Posterior vena cava (tissue), 2 donors: Measurements from ENCODE around the gene AHSG. TPM values are rescaled to one million over a fixed set of nuclear protein-coding genes. Genes with fewer than 3 reads are reported as not detected.
"Not testable (repeated sequence)": the region's sequence is repeated elsewhere in the genome, so short reads cannot be mapped to it uniquely, and the experiment has no call there.

ENCODE experiments used
- DNase-seq: peaks from one replicate; pipeline ENCODE4 v3.0.0-alpha.2; 2020; ENCODE audit warnings: low spot score
- intact Hi-C, 2 donors: fragments of 100-400 bp; cut with DNase I; formaldehyde crosslinking; loops; one replicate each; pipeline versions ENCODE4 v1.14.1 to v1.14.2; 2022 to 2023
- total RNA-seq, 2 donors: library from RNA; stranded (reverse); fragmentation: NEBNext Ultra II Directional; extraction: Animal tissue kit (Norgen Biotek cat#: 25700); gene quantifications; one replicate each; pipeline ENCODE4 v1.2.1, GENCODE V29; 2021
- donor health status: DM: yes; HTN: yes; CAD: no.
- donor health status: DM: yes; HTN: yes; CAD: no.

Gene AHSG
- total RNA-seq, 2 donors from 2014 or later = not detected

DNA sequence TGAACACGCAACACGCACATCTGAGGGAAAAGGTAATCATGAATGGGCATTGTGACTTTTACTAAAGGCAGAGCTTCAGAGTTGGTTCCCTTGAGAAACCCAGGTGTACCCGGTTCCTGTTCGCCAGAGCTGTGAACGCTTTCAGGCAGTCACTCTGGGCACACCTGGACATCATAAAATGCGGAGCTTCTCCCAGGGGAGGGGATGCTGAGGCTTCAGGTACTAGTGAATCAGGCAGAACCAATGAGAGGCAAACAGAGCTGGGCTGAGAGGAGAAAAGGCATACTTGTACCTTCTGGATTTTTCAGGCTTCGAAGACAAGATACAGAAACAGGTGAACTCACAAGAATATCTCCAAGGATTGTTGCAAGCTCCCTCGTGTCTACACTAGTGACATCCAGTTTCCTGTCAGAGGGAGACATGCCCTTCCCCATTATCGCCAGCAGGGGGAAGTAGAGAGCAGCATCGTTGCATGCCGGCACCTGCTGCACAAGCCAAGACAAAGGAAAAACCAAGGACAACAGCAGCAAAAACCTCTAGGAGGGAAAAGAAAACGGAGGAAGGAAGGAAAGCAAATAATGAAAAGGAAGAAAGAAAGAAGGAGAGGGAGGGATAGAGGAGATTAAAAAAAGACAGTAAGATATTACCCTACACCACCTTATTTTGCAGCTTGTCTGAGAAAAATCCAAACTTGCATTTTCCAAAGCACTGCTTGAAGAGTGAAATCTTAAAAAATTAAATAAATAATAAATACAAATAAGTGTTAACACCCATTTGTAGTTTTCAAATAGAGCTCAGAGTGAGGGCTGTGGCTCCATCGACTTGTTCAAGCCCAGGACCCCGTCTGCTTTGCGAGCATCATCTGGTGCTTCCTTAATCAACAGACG is 2.0 kb downstream of the AHSG start:
- intact Hi-C loops = loop anchor here (5.0 to 10.0 kb wide), 2 partner anchors 202 to 210 kb away; no protein-coding TSS in a partner anchor
- DNase-seq = peak; percentile 87

DNA sequence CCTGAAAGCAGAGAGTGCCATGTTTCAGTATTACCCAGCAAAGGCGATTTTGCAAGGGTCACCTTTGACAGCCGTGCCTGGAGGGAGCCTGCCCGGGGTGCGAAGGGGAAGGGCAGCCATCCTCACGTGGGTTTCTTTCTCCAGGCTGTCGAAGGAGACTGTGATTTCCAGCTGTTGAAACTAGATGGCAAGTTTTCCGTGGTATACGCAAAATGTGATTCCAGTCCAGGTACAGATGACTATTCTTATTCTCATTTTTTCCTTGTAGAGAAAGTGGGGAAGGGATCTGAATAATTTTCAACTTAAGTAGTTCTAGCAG is 3.4 kb downstream of the AHSG start:
- intact Hi-C loops = loop anchor here (5.0 to 10.0 kb wide), 2 partner anchors 201 to 209 kb away; no protein-coding TSS in a partner anchor
- DNase-seq = no peak

DNA sequence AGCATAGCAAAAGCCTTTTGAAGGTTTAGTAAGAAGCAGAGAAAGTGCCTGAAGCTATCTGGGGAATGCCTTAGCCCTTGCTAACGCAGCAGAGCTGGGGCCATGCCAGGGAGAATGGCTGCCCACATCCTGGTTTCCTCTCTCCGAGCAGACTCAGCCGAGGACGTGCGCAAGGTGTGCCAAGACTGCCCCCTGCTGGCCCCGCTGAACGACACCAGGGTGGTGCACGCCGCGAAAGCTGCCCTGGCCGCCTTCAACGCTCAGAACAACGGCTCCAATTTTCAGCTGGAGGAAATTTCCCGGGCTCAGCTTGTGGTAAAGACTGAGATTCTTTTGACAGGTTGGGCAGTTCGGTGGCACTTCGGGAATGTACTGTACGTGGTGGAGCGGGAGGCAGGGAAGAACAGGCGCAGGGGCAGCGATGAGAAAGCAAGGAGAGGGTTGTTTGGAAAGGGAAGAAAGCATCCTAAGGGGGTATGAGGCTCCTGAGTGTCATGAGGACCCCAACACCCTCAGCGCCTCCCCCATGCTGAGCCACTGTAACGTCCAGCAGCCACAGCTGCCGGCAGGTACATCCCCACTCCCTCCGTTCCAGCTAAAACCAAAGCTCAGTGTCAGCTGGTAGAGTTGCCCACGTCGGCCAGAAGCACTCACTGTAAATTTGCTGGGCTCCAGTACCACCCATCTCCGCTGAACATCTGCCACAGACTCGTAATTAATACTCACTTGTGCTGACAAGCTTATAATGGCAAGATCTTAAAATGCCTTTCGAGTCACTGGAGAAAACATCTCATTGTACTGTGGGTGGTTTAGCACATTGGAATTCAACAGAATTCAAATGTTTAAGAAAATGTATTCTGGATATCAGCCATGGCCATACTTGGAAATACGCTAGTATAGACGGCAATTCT is 4.4 kb downstream of the AHSG start:
- peak; percentile 97 for DNase-seq
- intact Hi-C loops = loop anchor here (5.0 to 10.0 kb wide), 2 partner anchors 200 to 208 kb away; no protein-coding TSS in a partner anchor

DNA sequence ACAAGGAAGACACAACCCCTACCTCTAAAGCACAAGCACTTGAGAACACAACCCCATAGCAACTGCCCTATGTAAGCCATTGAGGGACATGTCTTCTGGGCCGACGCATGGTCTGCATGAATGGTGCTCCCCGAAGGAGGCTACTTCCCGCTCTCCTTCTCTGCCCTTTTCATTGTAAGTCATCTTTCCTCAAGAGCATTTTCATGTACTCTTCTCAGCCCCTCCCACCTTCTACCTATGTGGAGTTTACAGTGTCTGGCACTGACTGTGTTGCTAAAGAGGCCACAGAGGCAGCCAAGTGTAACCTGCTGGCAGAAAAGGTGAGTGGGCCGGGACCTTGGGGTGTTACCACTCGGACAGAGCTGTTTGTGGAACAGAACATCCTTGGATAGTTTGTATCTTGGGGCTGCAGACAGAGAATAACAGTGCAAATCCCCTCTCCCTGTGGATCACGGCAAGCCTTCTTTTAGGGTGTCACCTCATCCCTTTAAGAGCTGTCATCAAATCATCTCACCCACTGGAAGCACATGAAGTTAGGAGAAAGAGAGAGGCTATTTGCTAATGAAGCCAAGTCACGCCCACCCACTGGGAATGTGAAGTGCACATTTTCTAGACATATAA is 5.6 kb downstream of the AHSG start:
- DNase-seq = no peak
- intact Hi-C loops = loop anchor here (5.0 to 10.0 kb wide), 2 partner anchors 199 to 206 kb away; no protein-coding TSS in a partner anchor

DNA sequence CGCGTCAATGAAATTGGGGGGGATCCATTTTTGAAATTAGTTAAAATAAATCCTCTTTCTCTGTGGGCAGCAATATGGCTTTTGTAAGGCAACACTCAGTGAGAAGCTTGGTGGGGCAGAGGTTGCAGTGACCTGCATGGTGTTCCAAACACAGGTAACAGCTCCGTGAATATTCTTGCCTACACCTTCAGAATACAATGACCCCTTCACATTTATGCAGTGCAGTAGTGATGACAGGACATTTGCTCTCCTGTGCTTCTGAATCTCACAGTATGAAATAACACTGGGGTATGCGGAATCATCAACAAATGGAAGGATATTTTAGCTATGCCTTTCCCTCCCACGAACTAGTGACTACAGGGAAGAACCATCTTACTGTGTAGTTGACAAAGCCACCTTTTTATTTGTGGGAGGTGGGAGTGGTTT is 6.9 kb downstream of the AHSG start:
- intact Hi-C loops = loop anchor here (5.0 to 10.0 kb wide), 2 partner anchors 198 to 205 kb away; no protein-coding TSS in a partner anchor
- DNase-seq = no peak

DNA sequence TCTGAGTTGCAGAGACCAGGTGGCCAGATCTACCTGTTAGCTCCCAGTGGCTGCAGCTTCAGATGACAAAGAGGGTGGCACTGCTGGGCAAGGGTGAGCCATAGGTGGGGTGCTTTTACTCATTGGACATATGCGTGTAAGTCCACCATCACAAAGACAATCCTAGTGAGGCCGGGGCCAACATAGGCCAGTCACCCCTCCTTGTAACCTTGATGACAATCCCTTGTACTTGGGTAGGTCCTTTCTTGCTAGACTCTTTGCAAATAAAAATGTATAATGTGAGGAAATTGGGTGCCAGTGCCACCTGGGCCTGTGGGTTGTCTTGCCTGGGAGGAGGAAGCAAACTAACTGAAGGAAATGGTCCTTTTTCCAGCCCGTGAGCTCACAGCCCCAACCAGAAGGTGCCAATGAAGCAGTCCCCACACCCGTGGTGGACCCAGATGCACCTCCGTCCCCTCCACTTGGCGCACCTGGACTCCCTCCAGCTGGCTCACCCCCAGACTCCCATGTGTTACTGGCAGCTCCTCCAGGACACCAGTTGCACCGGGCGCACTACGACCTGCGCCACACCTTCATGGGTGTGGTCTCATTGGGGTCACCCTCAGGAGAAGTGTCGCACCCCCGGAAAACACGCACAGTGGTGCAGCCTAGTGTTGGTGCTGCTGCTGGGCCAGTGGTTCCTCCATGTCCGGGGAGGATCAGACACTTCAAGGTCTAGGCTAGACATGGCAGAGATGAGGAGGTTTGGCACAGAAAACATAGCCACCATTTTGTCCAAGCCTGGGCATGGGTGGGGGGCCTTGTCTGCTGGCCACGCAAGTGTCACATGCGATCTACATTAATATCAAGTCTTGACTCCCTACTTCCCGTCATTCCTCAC is 7.6 kb downstream of the AHSG start:
- intact Hi-C loops = no loop called here
- DNase-seq = no peak

DNA sequence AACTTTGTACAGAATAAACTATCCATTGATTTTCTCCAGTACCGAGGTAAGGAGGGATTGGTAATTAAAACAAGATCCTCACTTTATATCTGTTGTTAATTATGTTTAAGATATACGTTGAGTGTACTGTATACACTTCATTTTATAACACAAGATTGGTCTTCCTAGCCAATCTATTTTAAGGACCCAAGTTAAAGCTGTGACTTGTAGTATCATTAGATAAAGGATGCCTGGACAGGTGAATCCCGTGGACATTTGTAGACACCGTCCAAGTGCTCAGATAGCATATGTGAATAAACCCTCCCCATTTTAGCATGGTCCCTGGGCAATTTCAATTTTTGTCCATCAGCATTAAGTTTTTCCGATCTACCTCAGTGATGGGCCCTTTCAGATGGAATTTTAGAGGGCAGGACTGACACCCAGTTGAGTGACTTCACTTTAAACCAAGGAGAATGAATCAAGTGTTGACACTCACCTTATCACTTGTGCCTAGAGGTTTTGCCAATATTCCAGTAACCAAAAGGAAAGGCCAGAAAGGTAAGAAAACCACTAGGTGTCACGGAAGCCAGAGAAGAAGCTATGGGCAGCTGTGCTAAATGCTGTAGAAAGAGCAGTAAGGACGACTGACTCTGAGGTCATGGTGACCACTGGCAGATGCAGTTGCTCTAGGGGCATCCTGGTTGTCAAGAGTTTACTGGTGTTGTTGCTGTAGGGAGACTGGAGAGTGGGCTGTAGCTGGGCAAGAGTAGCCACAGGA is 9.2 kb downstream of the AHSG start:
- no peak for DNase-seq
- intact Hi-C loops = no loop called here

DNA sequence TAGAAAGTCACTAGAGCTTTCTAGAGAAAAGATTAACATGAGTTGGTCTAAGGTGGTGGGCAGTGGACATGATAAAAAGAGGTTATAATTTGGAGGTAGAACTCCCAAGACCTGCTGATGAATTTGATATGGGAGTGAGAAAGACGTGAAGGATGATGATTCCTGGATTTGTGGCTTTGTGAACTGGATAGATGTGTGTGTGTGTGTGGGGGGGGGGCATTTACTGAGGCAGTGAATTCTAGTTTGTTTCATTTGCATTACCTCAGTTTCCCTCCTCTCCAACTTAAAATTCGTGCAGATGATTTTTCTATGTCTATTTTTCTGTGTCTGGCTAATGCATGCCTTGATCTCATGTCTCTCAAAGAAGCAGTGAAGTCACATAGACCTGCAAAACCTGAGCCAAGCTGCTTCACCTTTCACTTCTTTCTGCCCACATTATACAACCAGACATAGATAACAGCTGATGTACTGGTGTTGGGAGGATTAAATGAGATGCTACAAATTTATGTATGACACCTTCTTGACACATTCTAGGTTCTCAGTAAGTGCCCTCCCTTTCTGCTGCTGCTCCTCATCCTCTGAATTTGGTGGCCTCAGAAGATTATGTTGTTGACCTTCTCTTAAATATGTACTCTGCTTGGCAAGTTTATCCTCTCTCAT is 9.9 kb downstream of the AHSG start:
- intact Hi-C loops = no loop called here
- DNase-seq = no peak

DNA sequence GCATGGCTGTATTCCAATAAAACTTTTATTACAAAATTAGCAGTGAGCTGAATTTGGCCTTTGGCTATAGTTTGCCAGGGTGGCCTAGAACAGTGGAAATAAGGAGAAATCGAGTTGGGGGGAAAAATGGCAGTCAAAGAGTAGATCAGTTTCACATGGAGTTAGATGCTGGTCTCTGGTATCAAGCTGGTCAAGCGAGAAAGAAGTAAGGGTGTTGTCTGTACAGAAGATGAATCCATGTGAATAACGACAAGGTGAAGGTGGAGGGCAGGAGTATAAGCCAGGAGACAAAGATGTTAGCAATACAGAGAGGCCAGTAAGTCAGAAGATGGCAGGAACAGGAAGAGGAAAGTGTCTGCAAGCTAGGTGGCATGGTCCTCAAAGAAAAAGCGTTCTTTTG is 11.7 kb downstream of the AHSG start:
- intact Hi-C loops = loop anchor here in 1 of 2 donors (2.0 kb wide), 1 partner anchor 20 kb away; no protein-coding TSS in a partner anchor
- no peak for DNase-seq

DNA sequence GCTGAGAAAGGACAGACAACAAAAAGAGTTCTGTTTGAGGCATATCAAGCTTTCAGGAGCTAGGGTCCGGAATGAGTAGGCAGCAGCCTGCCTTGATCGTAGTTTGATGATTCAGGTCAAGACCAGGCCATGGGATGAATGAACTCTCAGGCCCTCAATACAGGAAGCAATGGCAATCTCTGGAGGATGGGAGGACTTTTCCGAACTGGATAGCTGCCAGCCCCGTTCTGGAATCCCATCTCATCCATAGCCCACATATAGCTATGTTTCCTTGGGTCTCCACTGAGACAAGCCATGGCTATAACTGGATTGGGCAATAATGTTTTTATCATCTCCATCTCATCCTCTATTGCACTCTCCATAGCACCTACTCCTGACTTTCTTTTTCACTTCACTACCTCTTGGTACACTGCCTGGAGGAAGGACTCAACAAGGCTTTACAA is 12.8 kb downstream of the AHSG start:
- intact Hi-C loops = loop anchor here in 1 of 2 donors (2.0 kb wide), 1 partner anchor 19 kb away; no protein-coding TSS in a partner anchor

DNA sequence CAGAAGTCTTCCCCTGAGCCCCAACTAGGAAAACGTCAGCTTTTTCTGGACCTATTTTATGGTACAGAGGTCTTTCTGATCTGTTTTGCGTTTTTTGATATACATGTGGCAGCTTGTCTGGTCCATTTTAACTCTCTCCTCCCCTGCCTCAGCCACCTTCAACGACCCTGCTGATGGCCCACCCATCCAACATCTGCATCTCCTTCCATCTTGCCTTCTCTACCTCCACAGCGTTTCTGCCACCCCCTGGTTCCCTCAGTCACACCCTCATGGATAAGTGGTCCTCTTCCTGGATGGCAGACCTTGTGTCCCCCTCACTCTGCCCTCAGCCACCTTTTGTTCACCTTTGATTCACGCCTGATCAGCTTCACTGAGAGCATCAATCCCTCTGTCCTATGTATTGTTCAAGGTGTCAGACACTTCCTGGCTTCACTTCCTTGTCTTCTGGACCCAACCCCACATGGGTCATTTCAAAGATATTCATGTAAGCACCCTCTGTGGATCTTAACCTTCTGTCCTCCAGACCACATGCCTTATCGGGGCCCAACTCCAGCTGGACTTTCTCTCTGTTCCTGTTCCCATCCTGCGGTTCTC is 13.5 kb downstream of the AHSG start:
- DNase-seq = no peak
- intact Hi-C loops = no loop called here

More for the DNA sequence above, 12.8 kb downstream of the AHSG start:
- no peak for DNase-seq

DNA sequence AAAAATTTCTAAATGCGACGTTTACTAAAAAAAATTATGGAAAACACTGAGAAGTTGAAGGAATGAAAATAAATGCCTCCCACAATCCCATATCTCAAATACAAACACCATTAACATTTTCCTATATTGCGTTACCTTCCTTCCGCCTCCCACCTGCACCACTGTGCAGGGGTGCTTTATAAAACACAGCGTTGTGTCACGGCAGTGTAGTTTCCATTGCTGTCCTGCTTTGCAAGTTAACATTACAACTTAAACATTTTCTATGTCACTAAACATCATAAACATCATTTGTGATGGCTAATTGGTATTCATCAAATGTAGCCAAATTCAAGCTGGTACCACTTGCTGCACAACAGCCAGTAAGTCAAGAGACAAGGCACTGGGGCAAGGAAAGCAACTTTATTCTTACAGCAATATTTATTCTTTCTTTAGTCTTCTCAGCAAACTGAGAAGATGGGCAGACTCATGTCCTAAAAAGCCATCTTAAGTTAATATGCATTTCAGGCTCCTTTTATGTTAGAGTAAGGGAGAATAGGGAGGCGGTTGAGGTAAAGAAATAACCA is 15.1 kb downstream of the AHSG start:
- intact Hi-C loops = no loop called here
- no peak for DNase-seq

DNA sequence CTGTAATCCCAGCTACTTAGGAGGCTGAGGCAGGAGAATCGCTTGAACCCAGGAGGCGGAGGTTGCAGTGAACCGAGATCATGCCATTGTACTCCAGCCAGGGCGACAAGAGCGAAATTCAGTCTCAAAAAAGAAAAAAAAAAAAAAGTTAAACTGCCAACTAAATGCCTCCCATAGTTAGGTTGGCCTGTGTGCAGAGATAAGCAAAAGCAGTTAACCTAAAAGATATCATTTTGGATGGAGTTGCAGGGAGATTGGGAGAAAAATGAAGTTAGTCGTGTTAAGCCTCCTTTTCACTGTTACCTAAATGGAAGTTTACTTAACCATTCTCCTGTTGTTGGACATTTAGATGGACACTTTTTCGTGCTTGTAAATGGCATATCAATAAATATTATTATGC is 15.9 kb downstream of the AHSG start:
- no peak for DNase-seq
- intact Hi-C loops = no loop called here

DNA sequence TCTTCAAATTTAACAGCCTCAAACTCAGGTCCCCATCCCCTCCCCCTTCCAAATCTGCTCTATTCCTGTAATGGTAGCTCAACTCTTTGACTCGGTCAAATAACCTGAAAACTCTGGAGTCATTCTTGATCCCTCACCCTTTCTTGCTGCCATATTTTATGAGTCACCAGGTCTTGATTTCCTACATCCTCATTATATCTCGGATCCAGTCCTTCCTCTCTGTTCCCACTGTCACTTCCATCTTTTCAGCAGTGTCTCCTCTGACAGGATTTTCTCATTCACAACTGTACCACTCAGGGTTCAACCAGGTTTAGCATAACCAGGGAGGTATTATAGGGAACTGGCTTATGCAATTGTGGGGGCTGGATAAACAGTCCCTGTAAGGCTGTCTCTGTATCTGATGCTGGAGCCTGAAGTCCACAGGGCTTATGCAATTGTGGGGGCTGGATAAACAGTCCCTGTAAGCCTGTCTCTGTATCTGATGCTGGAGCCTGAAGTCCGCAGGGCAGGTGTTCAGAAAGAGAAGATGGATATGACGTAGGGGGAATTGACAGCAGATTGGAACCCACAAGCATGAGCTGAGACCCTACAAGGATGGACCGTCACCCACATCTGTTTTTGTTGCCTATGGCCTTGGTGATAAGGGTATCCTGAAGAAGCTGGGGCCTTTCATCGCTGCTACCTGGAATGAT is 18.2 kb downstream of the AHSG start:
- intact Hi-C loops = no loop called here

DNA sequence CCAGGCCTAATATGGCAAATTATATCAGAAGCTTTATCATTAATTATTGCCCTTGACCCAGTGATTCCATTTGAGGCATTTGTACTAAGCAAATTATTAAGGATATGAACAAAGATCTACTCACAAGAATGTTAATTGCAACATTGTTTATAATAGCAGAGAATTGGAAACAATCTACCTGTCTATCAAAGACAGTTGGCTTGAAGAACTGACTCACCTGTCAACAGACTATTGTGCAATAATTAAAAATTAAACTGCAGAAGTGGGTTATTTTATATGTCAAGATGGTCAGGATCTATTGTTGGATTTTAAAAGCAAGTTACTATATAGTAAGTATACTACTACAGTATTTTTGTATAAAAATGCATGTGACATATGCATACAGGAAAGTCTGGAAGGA is 20.6 kb downstream of the AHSG start:
- intact Hi-C loops = no loop called here
- no peak for DNase-seq

More for the DNA sequence above, 18.2 kb downstream of the AHSG start:
- DNase-seq = no peak

DNA sequence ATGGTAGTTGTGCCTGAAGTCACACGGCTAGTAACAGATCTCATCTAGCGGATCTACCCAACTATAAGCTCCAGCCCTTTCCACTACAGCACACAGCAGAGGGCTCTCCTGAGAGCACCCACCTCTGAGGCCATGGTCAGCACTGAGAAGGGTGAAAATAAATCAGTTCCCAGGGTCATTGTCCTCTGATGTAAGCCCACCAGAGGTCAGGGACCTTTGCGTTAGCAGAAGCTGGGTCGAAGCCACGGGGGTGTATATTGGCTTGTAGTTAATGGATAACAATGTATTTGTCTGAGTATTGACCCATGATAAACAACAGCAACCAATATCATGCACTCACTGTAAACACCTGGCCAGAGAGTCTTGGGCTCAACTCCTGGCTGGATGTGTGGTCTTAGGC is 21.3 kb downstream of the AHSG start:
- DNase-seq, intact Hi-C loops: not testable (repeated sequence)
